B cell (primary cell): ENCODE measurements around the gene PALLD. TPM values are rescaled to one million over a fixed set of nuclear protein-coding genes. Genes with fewer than 3 reads are reported as not detected.

Experiments
- ATAC-seq: fragments of 200-7000 bp; cut with Tn5 transposase; one replicate; pipeline ENCODE4 v1.10.0; 2021; ENCODE audit warnings: low read depth, mild to moderate bottlenecking, moderate number of reproducible peaks, moderate library complexity
- CTCF ChIA-PET: fragments of 350-600 bp; sonication (Branson Sonifier 250); formaldehyde crosslinking; loops from one replicate; lab custom pipeline; 2021; ENCODE audit warnings: antibody characterized with exemption, inconsistent platforms; lab: Charles Lee
- POLR2A ChIA-PET: fragments of 350-600 bp; sonication (Branson Sonifier 250); formaldehyde crosslinking; loops from one replicate; lab custom pipeline; 2021; ENCODE audit warnings: antibody characterized with exemption; lab: Charles Lee
- DNase-seq: peaks from one replicate; pipeline ENCODE4 v3.0.0; 2013
- H2AFZ ChIP-seq: 2 replicates; pipeline ENCODE4 v1.6.1; 2012; ENCODE audit warnings: mild to moderate bottlenecking, low read depth, low read length; ENCODE audit not compliant: insufficient read depth, poor library complexity, severe bottlenecking
- H3K27ac ChIP-seq, 2 donors: 1 replicate in 1 of 2; 2 replicates in 1 of 2; pipeline ENCODE4 v1.5.1; 2012 to 2013; ENCODE audit warnings: low read length in 2 of 2, mild to moderate bottlenecking in 2 of 2, moderate library complexity in 1 of 2
- H3K27me3 ChIP-seq, 4 experiments: fragments of 200-600 bp in 1 of 4; sonication (generic) in 1 of 4; replicated peaks in 1 of 4; 1 replicate in 2 of 4; 2 replicates in 2 of 4; pipeline versions ENCODE4 v1.6.1 to v1.7.0; 2013 to 2016; ENCODE audit warnings: low read length in 3 of 4, mild to moderate bottlenecking in 2 of 4, mixed read lengths in 1 of 4, moderate library complexity in 1 of 4; ENCODE audit not compliant: insufficient read depth in 4 of 4, control insufficient read depth in 3 of 4; ENCODE audit errors: control extremely low read depth in 1 of 4
- H3K36me3 ChIP-seq, 2 experiments: replicated peaks in 1 of 2; 1 replicate in 1 of 2; 2 replicates in 1 of 2; pipeline versions ENCODE4 v1.6.1 to v1.7.1; 2013; ENCODE audit warnings: low read length in 1 of 2; ENCODE audit not compliant: insufficient read depth in 2 of 2, control insufficient read depth in 1 of 2; ENCODE audit errors: control extremely low read depth in 1 of 2, extremely low read depth in 1 of 2
- H3K4me1 ChIP-seq, 2 donors: fragments of 200-600 bp in 1 of 2; sonication (generic) in 1 of 2; 1 replicate in 1 of 2; 2 replicates in 1 of 2; pipeline versions ENCODE4 v1.5.1 to v1.6.1; 2013 to 2017; ENCODE audit warnings: low read length in 2 of 2; ENCODE audit not compliant: control insufficient read depth in 2 of 2, insufficient read depth in 2 of 2
- H3K4me2 ChIP-seq: replicated peaks from 2 replicates; pipeline ENCODE3; 2012; ENCODE audit warnings: mild to moderate bottlenecking, low read depth, low read length; ENCODE audit not compliant: poor library complexity, severe bottlenecking
- H3K4me3 ChIP-seq, 5 experiments: fragments of 200-600 bp in 1 of 5; sonication (generic) in 1 of 5; 1 replicate in 3 of 5; 2 replicates in 2 of 5; pipeline versions ENCODE4 v1.5.1 to v1.7.0; 2011 to 2016; ENCODE audit warnings: low read length in 4 of 5, mild to moderate bottlenecking in 4 of 5, low read depth in 2 of 5, control low read depth in 1 of 5, moderate library complexity in 1 of 5; ENCODE audit not compliant: insufficient read depth in 1 of 5; ENCODE audit errors: control extremely low read depth in 1 of 5, extremely low read depth in 1 of 5
- H3K79me2 ChIP-seq: fragments of 200-600 bp; sonication (generic); one replicate; pipeline ENCODE4 v1.6.0; 2016; ENCODE audit warnings: low read length; ENCODE audit not compliant: control insufficient read depth, insufficient read depth
- H3K9ac ChIP-seq: fragments of 200-600 bp; sonication (generic); 2 replicates; pipeline ENCODE4 v1.6.1; 2017; ENCODE audit warnings: mild to moderate bottlenecking, low read length, moderate library complexity
- H3K9me3 ChIP-seq, 3 donors: one replicate each; pipeline versions ENCODE4 v1.6.1 to v1.7.1; 2013; ENCODE audit warnings: low read length in 2 of 3; ENCODE audit not compliant: control insufficient read depth in 2 of 3, insufficient read depth in 1 of 3; ENCODE audit errors: control extremely low read depth in 1 of 3
- H4K20me1 ChIP-seq: 2 replicates; pipeline ENCODE4 v1.6.0; 2012; ENCODE audit warnings: mild to moderate bottlenecking, low read length; ENCODE audit not compliant: insufficient read depth, control insufficient read depth, poor library complexity, severe bottlenecking
- H3K27ac Mint-ChIP-seq: one replicate; pipeline ENCODE4 v1.8.0; 2021; ENCODE audit warnings: mixed read lengths
- H3K27me3 Mint-ChIP-seq: one replicate; pipeline ENCODE4 v1.8.0; 2021; ENCODE audit warnings: mixed read lengths
- H3K4me1 Mint-ChIP-seq: one replicate; pipeline ENCODE4 v1.8.0; 2021; ENCODE audit warnings: mixed read lengths
- H3K4me3 Mint-ChIP-seq: one replicate; pipeline ENCODE4 v1.8.0; 2021; ENCODE audit warnings: mixed read lengths
- H3K9me3 Mint-ChIP-seq: one replicate; pipeline ENCODE4 v1.8.0; 2022; ENCODE audit warnings: mixed read lengths; ENCODE audit not compliant: insufficient read depth
- EZH2 ChIP-seq: IDR thresholded peaks from 2 replicates; pipeline ENCODE4 v1.6.1; 2012; ENCODE audit warnings: borderline replicate concordance, low read depth, mild to moderate bottlenecking, moderate library complexity, low read length; ENCODE audit not compliant: insufficient read depth, poor library complexity, severe bottlenecking
- WGBS: methylation state at CpG from one replicate; pipeline ENCODE4 v1.1.5; 2013; ENCODE audit warnings: missing lambda C conversion rate; ENCODE audit not compliant: insufficient coverage; 5-methylcytosine and 5-hydroxymethylcytosine counted together
- intact Hi-C: fragments of 100-400 bp; cut with micrococcal nuclease; formaldehyde crosslinking; loops from one replicate; pipeline ENCODE4 v1.10.0; 2022
- polyA plus RNA-seq: library from polyadenylated mRNA; depleted of rRNA; stranded (reverse); fragments of >200 nt; gene quantifications from 2 replicates; pipeline ENCODE4 v1.2.3, GENCODE V29; 2012
- total RNA-seq, 2 donors: library from RNA; stranded (reverse); fragments of 120-200 nt in 1 of 2; gene quantifications; 1 replicate in 1 of 2; 2 replicates in 1 of 2; pipeline versions ENCODE4 v1.2.3 to v1.2.4, GENCODE V29; 2013 to 2022
- TF ChIP-seq, protein P1 (sequence below): fragments of 200-600 bp; IDR thresholded peaks from one replicate; pipeline ENCODE4 v1.8.0; 2022; ENCODE audit warnings: antibody characterized with exemption, mild to moderate bottlenecking

The PALLD gene
- total and polyA plus RNA-seq, 2 donors (not counting 1 experiment from before 2014, with no cell fraction given) = 0.63 to 0.71 TPM

GRCh38 chr4:168688584-168688983, 191.7 kb downstream of the PALLD start:
- no peak overlapping the region for H3K4me3 ChIP-seq
- H3K79me2 ChIP-seq = no peaks in the 10 kb centered on the region
- Mint-ChIP-seq H3K4me1 (no peaks in the 10 kb centered on the region), H3K27ac (no peak overlapping the region), H3K4me3 (no peak overlapping the region), H3K27me3 (peaks cover 10% of the 10 kb centered on the region), H3K9me3 (no peaks in the 10 kb centered on the region)
- TF ChIP-seq EZH2 = no peak
- TF ChIP-seq, protein P1, sequence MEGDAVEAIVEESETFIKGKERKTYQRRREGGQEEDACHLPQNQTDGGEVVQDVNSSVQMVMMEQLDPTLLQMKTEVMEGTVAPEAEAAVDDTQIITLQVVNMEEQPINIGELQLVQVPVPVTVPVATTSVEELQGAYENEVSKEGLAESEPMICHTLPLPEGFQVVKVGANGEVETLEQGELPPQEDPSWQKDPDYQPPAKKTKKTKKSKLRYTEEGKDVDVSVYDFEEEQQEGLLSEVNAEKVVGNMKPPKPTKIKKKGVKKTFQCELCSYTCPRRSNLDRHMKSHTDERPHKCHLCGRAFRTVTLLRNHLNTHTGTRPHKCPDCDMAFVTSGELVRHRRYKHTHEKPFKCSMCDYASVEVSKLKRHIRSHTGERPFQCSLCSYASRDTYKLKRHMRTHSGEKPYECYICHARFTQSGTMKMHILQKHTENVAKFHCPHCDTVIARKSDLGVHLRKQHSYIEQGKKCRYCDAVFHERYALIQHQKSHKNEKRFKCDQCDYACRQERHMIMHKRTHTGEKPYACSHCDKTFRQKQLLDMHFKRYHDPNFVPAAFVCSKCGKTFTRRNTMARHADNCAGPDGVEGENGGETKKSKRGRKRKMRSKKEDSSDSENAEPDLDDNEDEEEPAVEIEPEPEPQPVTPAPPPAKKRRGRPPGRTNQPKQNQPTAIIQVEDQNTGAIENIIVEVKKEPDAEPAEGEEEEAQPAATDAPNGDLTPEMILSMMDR = no peak
- no peaks in the 10 kb centered on the region for H3K27me3 ChIP-seq
- no peak overlapping the region for H3K4me2 ChIP-seq
- no peak overlapping the region for H3K9ac ChIP-seq
- no peaks in the 10 kb centered on the region for H4K20me1 ChIP-seq
- H3K9me3 ChIP-seq = no peaks in the 10 kb centered on the region
- CTCF ChIA-PET = no interaction called here
- H2AFZ ChIP-seq = no peak overlapping the region
- POLR2A ChIA-PET = no interaction called here
- DNase-seq (no peak), ATAC-seq (no peak)
- intact Hi-C loops = no loop called here
- no peak overlapping the region for H3K27ac ChIP-seq
- no peaks in the 10 kb centered on the region for H3K36me3 ChIP-seq
- 100% methylated on average over 1 of the region's 3 CpGs for WGBS
- H3K4me1 ChIP-seq = no peaks in the 10 kb centered on the region

DNA sequence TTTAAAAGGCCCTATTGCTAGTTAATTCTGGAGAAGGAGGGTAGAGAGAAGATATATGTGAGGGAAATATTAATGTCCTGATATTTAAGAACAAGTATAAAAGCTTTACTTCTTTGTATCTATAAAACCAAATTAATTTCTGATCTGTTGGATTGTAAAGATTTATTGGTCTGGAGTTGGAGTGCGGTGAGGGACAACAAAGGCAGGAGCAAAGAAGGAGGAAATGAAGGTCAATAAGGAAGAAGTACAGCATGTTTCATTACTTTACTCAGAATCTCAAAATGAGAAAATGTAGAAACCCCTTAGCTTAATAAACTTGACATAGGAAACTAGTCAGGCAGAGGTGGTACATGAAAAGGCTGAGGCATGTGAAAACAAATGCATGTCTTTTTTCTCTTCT, 192.9 kb downstream of the PALLD start:
- Histone ChIP-seq H4K20me1 (no peaks in the 10 kb centered on the region), H2AFZ (no peak overlapping the region), H3K27ac (no peak overlapping the region), H3K27me3 (no peaks in the 10 kb centered on the region), H3K9ac (no peak overlapping the region), H3K4me3 (no peak overlapping the region), H3K79me2 (no peaks in the 10 kb centered on the region), H3K36me3 (no peaks in the 10 kb centered on the region), H3K9me3 (no peaks in the 10 kb centered on the region), H3K4me1 (no peaks in the 10 kb centered on the region), H3K4me2 (no peak overlapping the region)
- Mint-ChIP-seq H3K4me1 (no peaks in the 10 kb centered on the region), H3K27me3 (peaks cover 10% of the 10 kb centered on the region), H3K4me3 (no peak overlapping the region), H3K9me3 (no peaks in the 10 kb centered on the region), H3K27ac (no peak overlapping the region)
- ATAC-seq = no peak
- no peak for DNase-seq
- WGBS = no CpG with 5 or more reads among the region's 1 CpG
- TF ChIP-seq, protein P1 = no peak
- no peak for TF ChIP-seq EZH2
- POLR2A ChIA-PET = no interaction called here
- intact Hi-C loops = no loop called here
- CTCF ChIA-PET = interaction anchor here (1.0 kb wide), 1 partner anchor 233 kb away, joined by 3 read pairs; no protein-coding TSS in a partner anchor
